ENCODE data around the gene INPP5D. TPM values are rescaled to one million over a fixed set of nuclear protein-coding genes. Genes with fewer than 3 reads are reported as not detected.

The INPP5D gene
- total and polyA plus RNA-seq, 2 donors (not counting 3 experiments of a cell fraction or from before 2014, with no cell fraction given): 13.9 to 46.6 TPM

GRCh38 chr2:233033672-233034071 is 26.5 kb upstream of the INPP5D start:
- Histone ChIP-seq H3K4me2 (ENCODE audit: insufficient read depth, low read length) (no peak overlapping the region), H3K27me3 (ENCODE audit: control insufficient read depth in 2 of 2, insufficient read depth in 2 of 2, low read length in 2 of 2) (no peaks in the 10 kb centered on the region), H2AFZ (ENCODE audit: low read depth, low read length) (no peak overlapping the region), H3K9me1 (replicated peaks; ENCODE audit: control insufficient read depth, extremely low read depth, insufficient read depth, low read length) (no peaks in the 10 kb centered on the region), H3K36me3 (ENCODE audit: control insufficient read depth in 2 of 2, extremely low read depth in 1 of 2, insufficient read depth in 2 of 2, low read length in 2 of 2) (no peaks in the 10 kb centered on the region), H3K27ac (ENCODE audit: insufficient read depth, low read depth, low read length) (no peak overlapping the region), H3K9ac (replicated peaks; ENCODE audit: extremely low read depth, insufficient read depth, low read length) (no peak overlapping the region), H3K9me3 (replicated peaks; ENCODE audit: control insufficient read depth, insufficient read depth, low read length) (no peaks in the 10 kb centered on the region), H3K4me3 (replicated peaks in 1 of 3; ENCODE audit: insufficient read depth in 1 of 3, low read depth in 1 of 3, low read length in 3 of 3) (no peak overlapping the region), H3K4me1 (ENCODE audit: control insufficient read depth, extremely low read depth, insufficient read depth, low read length) (no peaks in the 10 kb centered on the region), H3K79me2 (ENCODE audit: control insufficient read depth, insufficient read depth, low read length) (no peaks in the 10 kb centered on the region), H4K20me1 (replicated peaks; ENCODE audit: control insufficient read depth, extremely low read depth, insufficient read depth, low read length) (no peaks in the 10 kb centered on the region)
- no peak for TF ChIP-seq POLR2AphosphoS5 (IDR thresholded peaks at IDR 0.05; ENCODE audit: insufficient read depth, low read depth, low read length)
- TF ChIP-seq EZH2 (IDR thresholded peaks at IDR 0.05; ENCODE audit: borderline replicate concordance, low read depth, low read length, severe bottlenecking): no peak
- TF ChIP-seq MYC (IDR thresholded peaks at IDR 0.05; ENCODE audit: low read depth, low read length): no peak
- no peak for TF ChIP-seq CTCF (IDR thresholded peaks at IDR 0.05; ENCODE audit: extremely low read depth in 1 of 2, insufficient read depth in 1 of 2, low read depth in 1 of 2, low read length in 2 of 2)
- no peak for TF ChIP-seq POLR2A (IDR thresholded peaks at IDR 0.05; ENCODE audit: low read depth, low read length)
- TF ChIP-seq MAX (IDR thresholded peaks at IDR 0.05; ENCODE audit: insufficient read depth, insufficient read length): no peak
- peak; percentile 42 for TF ChIP-seq FOS (IDR thresholded peaks at IDR 0.05; ENCODE audit: borderline replicate concordance, insufficient read depth, low read length)
- no peak for TF ChIP-seq GATA2 (IDR thresholded peaks at IDR 0.05; ENCODE audit: insufficient read depth, insufficient read length, low read depth, low read length)
- TF ChIP-seq JUN (IDR thresholded peaks at IDR 0.05; ENCODE audit: borderline replicate concordance, insufficient read depth, insufficient read length, low read depth): no peak
- dilution Hi-C loops (cut with MboI; ENCODE audit: extremely low pct_ligation_motif_present, low sequenced_read_pairs): no loop called here
- BruUV-seq (replicated peaks): no TSS peak
- DNase-seq (ENCODE audit: low read depth, low spot score): no peak
- CTCF ChIA-PET: interaction anchor here (1.6 kb wide), 1 partner anchor 21 kb away, joined by 5 read pairs; no protein-coding TSS in a partner anchor
- POLR2A ChIA-PET: no interaction called here
- intact Hi-C loops (cut with micrococcal nuclease): no loop called here
- FAIRE-seq: no peak

All from endothelial cell of umbilical vein (primary cell).